ACC112 (cell line): ENCODE measurements around the gene SEL1L3.

Experiments used
- H2AFZ ChIP-seq: fragments of 200-600 bp; sonication (generic); one replicate; pipeline ENCODE4 v1.6.0; 2017; ENCODE audit warnings: antibody characterized with exemption, low read length; ENCODE audit not compliant: unreplicated experiment
- H3K27ac ChIP-seq: fragments of 200-600 bp; sonication (generic); 2 replicates; pipeline ENCODE4 v1.5.1; 2014; ENCODE audit warnings: low read depth, mild to moderate bottlenecking, antibody characterized with exemption, low read length, moderate library complexity
- H3K27me3 ChIP-seq: fragments of 200-600 bp; sonication (generic); 2 replicates; pipeline ENCODE4 v1.6.1; 2014; ENCODE audit warnings: mild to moderate bottlenecking, antibody characterized with exemption, low read length, moderate library complexity, mixed read lengths; ENCODE audit not compliant: insufficient read depth
- H3K36me3 ChIP-seq: fragments of 200-600 bp; sonication (generic); 2 replicates; pipeline ENCODE4 v1.6.1; 2016; ENCODE audit warnings: mild to moderate bottlenecking, antibody characterized with exemption, low read length, moderate library complexity, mixed read lengths; ENCODE audit not compliant: insufficient read depth
- H3K4me1 ChIP-seq: fragments of 200-600 bp; sonication (generic); one replicate; pipeline ENCODE4 v1.6.1; 2016; ENCODE audit warnings: low read length, mixed read lengths; ENCODE audit not compliant: insufficient read depth, unreplicated experiment, control insufficient read depth
- H3K4me3 ChIP-seq: fragments of 200-600 bp; sonication (generic); 2 replicates; pipeline ENCODE4 v1.5.1; 2014; ENCODE audit warnings: mild to moderate bottlenecking, low read depth, low read length
- H3K79me2 ChIP-seq: fragments of 200-600 bp; sonication (generic); one replicate; pipeline ENCODE4 v1.6.0; 2016; ENCODE audit warnings: low read length; ENCODE audit not compliant: control insufficient read depth, unreplicated experiment, insufficient read depth

Gene SEL1L3

GRCh38 chr4:25834411-25835107 lies 28.2 kb downstream of the SEL1L3 start:
- H3K36me3 ChIP-seq = 0 out of 2 replicates have a peak, but pooled peaks cover 3% of the 10 kb centered on the region
- no peaks in the 10 kb centered on the region for H3K79me2 ChIP-seq
- H3K27ac ChIP-seq = no peak overlapping the region
- H3K27me3 ChIP-seq = no peaks in the 10 kb centered on the region
- no peak overlapping the region for H2AFZ ChIP-seq
- H3K4me1 ChIP-seq = peaks cover 6% of the 10 kb centered on the region
- H3K4me3 ChIP-seq = no peak overlapping the region

- Histone ChIP-seq H3K4me3 (no peak overlapping the region), H3K27me3 (no peaks in the 10 kb centered on the region), H3K79me2 (no peaks in the 10 kb centered on the region), H3K36me3 (0 out of 2 replicates have a peak, but pooled peaks cover 3% of the 10 kb centered on the region), H3K4me1 (peaks cover 6% of the 10 kb centered on the region), H2AFZ (no peak overlapping the region), H3K27ac (no peak overlapping the region)
These were observed 32.2 kb downstream of the SEL1L3 start for GRCh38 chr4:25830548-25830947.

GRCh38 chr4:25827897-25828296 lies 34.9 kb downstream of the SEL1L3 start:
- no peaks in the 10 kb centered on the region for H3K79me2 ChIP-seq
- H3K27me3 ChIP-seq = no peaks in the 10 kb centered on the region
- peaks cover 6% of the 10 kb centered on the region for H3K4me1 ChIP-seq
- no peak overlapping the region for H3K27ac ChIP-seq
- no peak overlapping the region for H3K4me3 ChIP-seq
- H3K36me3 ChIP-seq = 0 out of 2 replicates have a peak, but pooled peaks cover 3% of the 10 kb centered on the region
- H2AFZ ChIP-seq = no peak overlapping the region

- Histone ChIP-seq H2AFZ (no peak overlapping the region), H3K27ac (no peak overlapping the region), H3K79me2 (no peaks in the 10 kb centered on the region), H3K27me3 (no peaks in the 10 kb centered on the region), H3K4me1 (peaks cover 4% of the 10 kb centered on the region), H3K36me3 (0 out of 2 replicates have a peak, but pooled peaks cover 3% of the 10 kb centered on the region), H3K4me3 (no peak overlapping the region)
These were observed 35.4 kb downstream of the SEL1L3 start for GRCh38 chr4:25827373-25827772.

GRCh38 chr4:25826074-25826752 lies 36.6 kb downstream of the SEL1L3 start:
- Histone ChIP-seq H3K4me1 (no peaks in the 10 kb centered on the region), H3K36me3 (0 out of 2 replicates have a peak, but pooled peaks cover 3% of the 10 kb centered on the region), H3K27me3 (no peaks in the 10 kb centered on the region), H3K4me3 (no peak overlapping the region), H3K79me2 (no peaks in the 10 kb centered on the region), H3K27ac (no peak overlapping the region), H2AFZ (no peak overlapping the region)

GRCh38 chr4:25823632-25824031 lies 39.2 kb downstream of the SEL1L3 start:
- H3K4me3 ChIP-seq = no peak overlapping the region
- H3K79me2 ChIP-seq = no peaks in the 10 kb centered on the region
- no peak overlapping the region for H3K27ac ChIP-seq
- no peak overlapping the region for H2AFZ ChIP-seq
- H3K4me1 ChIP-seq = peaks cover 6% of the 10 kb centered on the region
- H3K27me3 ChIP-seq = no peaks in the 10 kb centered on the region
- H3K36me3 ChIP-seq = no peaks in the 10 kb centered on the region

- H2AFZ ChIP-seq = no peak overlapping the region
- H3K27ac ChIP-seq = no peak overlapping the region
- no peaks in the 10 kb centered on the region for H3K27me3 ChIP-seq
- H3K4me1 ChIP-seq = peaks cover 24% of the 10 kb centered on the region
- no peak overlapping the region for H3K4me3 ChIP-seq
- no peaks in the 10 kb centered on the region for H3K36me3 ChIP-seq
- H3K79me2 ChIP-seq = no peaks in the 10 kb centered on the region
These were observed 40.9 kb downstream of the SEL1L3 start for GRCh38 chr4:25821899-25822298.

- Histone ChIP-seq H3K36me3 (no peaks in the 10 kb centered on the region), H3K27ac (no peak overlapping the region), H2AFZ (no peak overlapping the region), H3K27me3 (no peaks in the 10 kb centered on the region), H3K4me3 (no peak overlapping the region), H3K79me2 (no peaks in the 10 kb centered on the region), H3K4me1 (peaks cover 30% of the 10 kb centered on the region)
These were observed 41.5 kb downstream of the SEL1L3 start for GRCh38 chr4:25821267-25821666.

- Histone ChIP-seq H3K36me3 (no peaks in the 10 kb centered on the region), H3K4me1 (peaks cover 52% of the 10 kb centered on the region), H3K4me3 (no peak overlapping the region), H2AFZ (no peak overlapping the region), H3K27ac (no peak overlapping the region), H3K27me3 (no peaks in the 10 kb centered on the region), H3K79me2 (no peaks in the 10 kb centered on the region)
These were observed 43.9 kb downstream of the SEL1L3 start for GRCh38 chr4:25818876-25819275.

GRCh38 chr4:25818371-25818871 lies 44.4 kb downstream of the SEL1L3 start:
- Histone ChIP-seq H3K4me3 (0 out of 2 replicates have a peak overlapping the region, but pooled peaks have one; percentile 9), H3K27me3 (no peaks in the 10 kb centered on the region), H2AFZ (no peak overlapping the region), H3K4me1 (peaks cover 56% of the 10 kb centered on the region), H3K36me3 (no peaks in the 10 kb centered on the region), H3K79me2 (no peaks in the 10 kb centered on the region), H3K27ac (peak overlapping the region; percentile 49)
